ENCODE measurements around the gene RELL2. TPM values are rescaled to one million over a fixed set of nuclear protein-coding genes. Genes with fewer than 3 reads are reported as not detected.
A peak's percentile ranks its signal among the peaks of the same experiment; 100 is the strongest.

Gene RELL2
- total and polyA plus RNA-seq, 7 donors = 0.11 to 1.5 (median 0.62) TPM; not detected in 1

DNA sequence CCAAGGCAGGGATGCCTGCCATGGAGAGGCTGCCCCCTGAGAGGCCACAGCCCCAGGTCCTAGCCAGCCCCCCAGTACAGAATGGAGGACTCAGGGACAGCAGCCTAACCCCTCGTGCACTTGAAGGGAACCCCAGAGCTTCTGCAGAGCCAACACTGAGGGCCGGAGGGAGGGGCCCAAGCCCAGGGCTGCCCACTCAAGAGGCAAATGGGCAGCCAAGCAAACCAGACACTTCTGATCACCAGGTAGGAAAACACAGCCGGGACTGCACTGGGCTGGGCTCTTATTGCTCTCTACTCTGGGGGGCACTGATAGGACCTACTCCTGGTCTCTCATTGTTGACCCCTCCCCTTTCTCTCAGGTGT is 3.2 kb downstream of the RELL2 start:
- Histone ChIP-seq H3K9me3 (no peaks in the 10 kb centered on the region), H3K27ac (no peak overlapping the region), H3K27me3 (ENCODE audit: insufficient read depth in 3 of 3, low read length in 2 of 3) (peaks cover 0 to 8% (median 0%) of the 10 kb centered on the region in 3 donors), H3K36me3 (ENCODE audit: insufficient read depth in 1 of 2, low read depth in 1 of 2) (no peaks in the 10 kb centered on the region), H3K4me3 (no peak overlapping the region), H3K4me1 (peaks cover 13% of the 10 kb centered on the region)
- intact Hi-C loops (cut with DNase I) = no loop called here
- WGBS, 3 donors = 81 to 92% (median 87%) methylated on average over 3 of the region's 3 CpGs
- ATAC-seq (no peak), DNase-seq (no peak)
- TF ChIP-seq, protein P1, sequence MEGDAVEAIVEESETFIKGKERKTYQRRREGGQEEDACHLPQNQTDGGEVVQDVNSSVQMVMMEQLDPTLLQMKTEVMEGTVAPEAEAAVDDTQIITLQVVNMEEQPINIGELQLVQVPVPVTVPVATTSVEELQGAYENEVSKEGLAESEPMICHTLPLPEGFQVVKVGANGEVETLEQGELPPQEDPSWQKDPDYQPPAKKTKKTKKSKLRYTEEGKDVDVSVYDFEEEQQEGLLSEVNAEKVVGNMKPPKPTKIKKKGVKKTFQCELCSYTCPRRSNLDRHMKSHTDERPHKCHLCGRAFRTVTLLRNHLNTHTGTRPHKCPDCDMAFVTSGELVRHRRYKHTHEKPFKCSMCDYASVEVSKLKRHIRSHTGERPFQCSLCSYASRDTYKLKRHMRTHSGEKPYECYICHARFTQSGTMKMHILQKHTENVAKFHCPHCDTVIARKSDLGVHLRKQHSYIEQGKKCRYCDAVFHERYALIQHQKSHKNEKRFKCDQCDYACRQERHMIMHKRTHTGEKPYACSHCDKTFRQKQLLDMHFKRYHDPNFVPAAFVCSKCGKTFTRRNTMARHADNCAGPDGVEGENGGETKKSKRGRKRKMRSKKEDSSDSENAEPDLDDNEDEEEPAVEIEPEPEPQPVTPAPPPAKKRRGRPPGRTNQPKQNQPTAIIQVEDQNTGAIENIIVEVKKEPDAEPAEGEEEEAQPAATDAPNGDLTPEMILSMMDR (IDR thresholded peaks at IDR 0.05) = no peak

DNA sequence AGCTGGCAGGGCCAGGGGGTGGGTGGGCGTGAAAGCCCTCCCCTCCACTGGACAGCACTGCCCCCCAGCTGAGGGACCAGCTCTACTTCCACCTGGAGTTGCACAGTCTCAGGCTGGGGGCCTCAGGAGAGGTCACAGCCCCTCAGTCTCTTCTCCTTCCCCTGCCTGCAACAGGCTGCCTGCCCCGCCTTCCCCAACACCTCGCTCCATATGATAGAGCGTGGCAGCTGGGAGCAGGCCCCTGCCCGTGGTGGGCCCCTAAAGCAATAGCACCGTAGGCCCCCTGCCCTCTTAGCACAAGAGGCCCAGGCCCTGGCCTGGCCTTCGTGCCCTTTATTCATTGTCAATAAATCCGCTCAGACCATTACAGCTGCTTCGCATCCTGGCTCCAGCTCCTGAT is 3.9 kb downstream of the RELL2 start:
- Histone ChIP-seq H3K27ac (no peak overlapping the region), H3K4me1 (peaks cover 8% of the 10 kb centered on the region), H3K9me3 (no peaks in the 10 kb centered on the region), H3K36me3 (ENCODE audit: insufficient read depth in 1 of 2, low read depth in 1 of 2) (no peaks in the 10 kb centered on the region), H3K4me3 (no peak overlapping the region), H3K27me3 (ENCODE audit: insufficient read depth in 3 of 3, low read length in 2 of 3) (peaks cover 0 to 8% (median 0%) of the 10 kb centered on the region in 3 donors)
- WGBS, 3 donors = 78 to 82% (median 79%) methylated on average over 9 of the region's 9 CpGs
- no peak for DNase-seq
- no peak for ATAC-seq
- TF ChIP-seq, protein P1 (IDR thresholded peaks at IDR 0.05) = no peak
- intact Hi-C loops (cut with DNase I) = no loop called here

DNA sequence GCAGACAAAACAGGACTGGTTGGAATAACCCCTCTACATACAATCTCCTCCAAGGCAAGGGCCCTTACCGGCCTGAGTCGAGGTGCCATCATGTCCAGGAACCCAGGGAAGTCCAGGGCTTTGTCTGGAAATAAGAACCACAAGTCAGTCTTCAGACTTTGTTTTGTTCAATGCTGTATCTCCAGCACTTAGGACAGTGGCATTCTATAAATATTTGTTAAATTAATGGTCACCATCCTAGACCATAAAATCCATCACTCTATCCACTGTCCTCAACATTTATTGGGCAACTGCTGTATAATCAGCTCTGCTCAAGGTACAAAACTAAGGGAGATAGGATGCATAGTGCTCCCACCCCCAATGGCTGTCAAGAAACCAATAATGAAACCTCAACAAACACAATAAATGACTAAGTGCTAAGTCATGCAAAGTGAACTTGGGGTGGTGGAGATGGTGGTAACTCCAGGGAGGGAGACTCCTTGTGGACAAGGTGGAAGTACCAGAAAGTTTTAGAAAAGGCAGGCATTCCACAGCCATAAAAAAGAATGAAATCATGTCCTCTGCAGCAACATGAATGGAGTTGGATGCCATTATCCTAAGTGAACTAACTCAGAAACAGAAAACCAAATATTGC is 5.0 kb downstream of the RELL2 start:
- ATAC-seq = no peak
- H3K4me1 ChIP-seq = peaks cover 8% of the 10 kb centered on the region
- no peaks in the 10 kb centered on the region for H3K9me3 ChIP-seq
- intact Hi-C loops (cut with DNase I) = no loop called here
- H3K4me3 ChIP-seq = no peak overlapping the region
- TF ChIP-seq, protein P1 (IDR thresholded peaks at IDR 0.05) = no peak
- H3K27ac ChIP-seq = no peak overlapping the region
- DNase-seq = no peak
- peaks cover 0 to 8% (median 0%) of the 10 kb centered on the region in 3 donors for H3K27me3 ChIP-seq (ENCODE audit: insufficient read depth in 3 of 3, low read length in 2 of 3)
- 89 to 97% (median 96%) methylated on average over 2 of the region's 2 CpGs for WGBS, 3 donors
- H3K36me3 ChIP-seq (ENCODE audit: insufficient read depth in 1 of 2, low read depth in 1 of 2) = no peaks in the 10 kb centered on the region

DNA sequence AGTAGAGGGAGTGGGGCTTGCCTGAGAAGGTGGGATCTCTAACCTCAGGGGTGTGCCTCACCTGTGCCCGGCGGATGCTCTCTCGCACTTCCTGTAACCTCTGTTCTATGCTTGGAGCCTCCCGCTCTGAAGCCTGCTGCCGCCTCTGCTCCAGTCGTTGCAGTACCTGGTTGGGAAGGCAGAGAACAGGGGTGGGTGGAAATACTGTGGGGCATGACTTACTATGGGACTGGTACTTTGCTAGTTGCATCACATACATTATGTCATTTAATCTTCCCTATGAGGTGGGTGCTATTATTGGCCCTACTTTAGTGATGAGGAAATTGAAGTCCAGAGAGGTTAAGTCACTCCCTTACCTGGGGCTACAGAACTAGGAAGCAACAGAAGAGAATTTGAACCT is 9.2 kb downstream of the RELL2 start:
- no peaks in the 10 kb centered on the region for H3K36me3 ChIP-seq (ENCODE audit: insufficient read depth in 1 of 2, low read depth in 1 of 2)
- no peaks in the 10 kb centered on the region for H3K4me1 ChIP-seq
- TF ChIP-seq, protein P1 (IDR thresholded peaks at IDR 0.05) = no peak
- no peaks in the 10 kb centered on the region for H3K27me3 ChIP-seq (ENCODE audit: insufficient read depth in 3 of 3, low read length in 2 of 3)
- H3K9me3 ChIP-seq = no peaks in the 10 kb centered on the region
- H3K4me3 ChIP-seq = no peak overlapping the region
- DNase-seq (no peak), ATAC-seq (peak in 3 of 4 donors; percentile 24 to 65 (median 31))
- WGBS, 3 donors = 89 to 93% (median 89%) methylated on average over 6 of the region's 6 CpGs
- intact Hi-C loops (cut with DNase I) = no loop called here
- H3K27ac ChIP-seq = no peak overlapping the region

DNA sequence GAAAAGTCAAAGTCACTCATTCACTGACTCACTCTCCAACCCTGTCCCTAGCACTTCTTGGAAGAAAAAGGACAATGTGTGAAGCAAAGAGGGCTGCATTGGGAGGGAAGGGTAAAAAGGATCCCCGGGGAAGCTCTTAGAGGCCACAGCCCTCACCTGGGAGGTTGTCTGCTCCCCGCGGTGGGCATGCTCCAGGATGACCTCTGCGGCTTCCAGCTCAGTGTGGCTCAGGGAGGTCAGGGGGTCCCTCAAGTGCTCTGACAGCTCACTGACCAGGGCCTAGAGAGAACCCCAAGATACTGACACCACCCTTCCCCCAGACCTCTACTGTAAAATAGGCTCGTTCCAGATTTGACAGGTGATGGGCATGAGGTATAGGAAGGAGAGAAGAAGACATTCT is 10.4 kb downstream of the RELL2 start:
- DNase-seq (no peak), ATAC-seq (no peak)
- Histone ChIP-seq H3K27me3 (ENCODE audit: insufficient read depth in 3 of 3, low read length in 2 of 3) (no peaks in the 10 kb centered on the region), H3K4me3 (no peak overlapping the region), H3K9me3 (no peaks in the 10 kb centered on the region), H3K27ac (no peak overlapping the region), H3K4me1 (no peaks in the 10 kb centered on the region), H3K36me3 (ENCODE audit: insufficient read depth in 1 of 2, low read depth in 1 of 2) (no peaks in the 10 kb centered on the region)
- TF ChIP-seq, protein P1 (IDR thresholded peaks at IDR 0.05) = no peak
- intact Hi-C loops (cut with DNase I) = no loop called here
- WGBS, 3 donors = 86 to 93% (median 86%) methylated on average over 5 of the region's 5 CpGs

Measured in psoas muscle (tissue), 8 donors.